ENCODE measurements around the gene ENO3.

DNA sequence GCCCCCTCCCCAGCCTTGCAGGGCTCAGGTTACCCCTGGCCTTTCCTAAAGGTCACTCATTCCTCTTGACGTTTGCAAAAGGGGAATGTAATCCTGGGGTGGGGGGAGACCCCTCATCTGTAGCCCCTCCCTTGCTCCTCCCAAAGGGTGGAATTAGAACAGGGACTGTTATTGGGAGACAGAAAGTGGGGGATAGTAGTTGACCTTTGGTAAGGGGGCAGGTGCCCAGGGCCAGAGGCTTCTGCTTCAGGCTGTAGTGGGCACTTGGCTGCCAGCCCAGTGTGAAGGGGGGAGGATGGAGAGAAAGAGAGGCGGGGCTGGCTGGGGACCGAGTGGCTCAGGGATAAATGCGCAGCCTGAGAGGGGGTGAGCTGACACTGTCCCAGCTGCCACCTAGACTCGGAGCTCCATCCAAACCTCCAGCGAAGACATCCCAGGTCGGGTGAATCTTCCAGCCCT lies at the start of gene ENO3:
- TF ChIP-seq, protein P1, sequence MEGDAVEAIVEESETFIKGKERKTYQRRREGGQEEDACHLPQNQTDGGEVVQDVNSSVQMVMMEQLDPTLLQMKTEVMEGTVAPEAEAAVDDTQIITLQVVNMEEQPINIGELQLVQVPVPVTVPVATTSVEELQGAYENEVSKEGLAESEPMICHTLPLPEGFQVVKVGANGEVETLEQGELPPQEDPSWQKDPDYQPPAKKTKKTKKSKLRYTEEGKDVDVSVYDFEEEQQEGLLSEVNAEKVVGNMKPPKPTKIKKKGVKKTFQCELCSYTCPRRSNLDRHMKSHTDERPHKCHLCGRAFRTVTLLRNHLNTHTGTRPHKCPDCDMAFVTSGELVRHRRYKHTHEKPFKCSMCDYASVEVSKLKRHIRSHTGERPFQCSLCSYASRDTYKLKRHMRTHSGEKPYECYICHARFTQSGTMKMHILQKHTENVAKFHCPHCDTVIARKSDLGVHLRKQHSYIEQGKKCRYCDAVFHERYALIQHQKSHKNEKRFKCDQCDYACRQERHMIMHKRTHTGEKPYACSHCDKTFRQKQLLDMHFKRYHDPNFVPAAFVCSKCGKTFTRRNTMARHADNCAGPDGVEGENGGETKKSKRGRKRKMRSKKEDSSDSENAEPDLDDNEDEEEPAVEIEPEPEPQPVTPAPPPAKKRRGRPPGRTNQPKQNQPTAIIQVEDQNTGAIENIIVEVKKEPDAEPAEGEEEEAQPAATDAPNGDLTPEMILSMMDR (conservative IDR thresholded peaks at IDR 0.05; ENCODE audit: low read length) = no peak
- no peak for TF ChIP-seq EZH2phosphoT487 (IDR thresholded peaks at IDR 0.05; ENCODE audit: borderline replicate concordance, low read depth, low read length)

Measured in OCI-LY7 (cell line).